Measurements from ENCODE around the gene ITGAL. TPM values are rescaled to one million over a fixed set of nuclear protein-coding genes. Genes with fewer than 3 reads are reported as not detected.

Gene ITGAL
- total RNA-seq, 2 experiments from 2014 or later: 274 to 285 TPM

GRCh38 chr16:30525844-30526136 lies 53.2 kb downstream of the ITGAL start:
- no peaks in the 10 kb centered on the region for H3K9me3 Mint-ChIP-seq
- intact Hi-C loops (cut with micrococcal nuclease): no loop called here
- H3K27ac Mint-ChIP-seq: peak overlapping the region; percentile 66
- peaks cover 27% of the 10 kb centered on the region for H3K4me1 Mint-ChIP-seq (ENCODE audit: low read depth)
- no peaks in the 10 kb centered on the region for H3K27me3 Mint-ChIP-seq
- no peak for TF ChIP-seq CTCF (IDR thresholded peaks at IDR 0.05)
- ChIA-PET CTCF (interaction anchor here (0.8 to 2.5 kb wide), 5 partner anchors 10 to 148 kb away, joined by 3 to 9 read pairs (median 6); partner anchors contain the start of gene DCTPP1), POLR2A (interaction anchor here (1.0 to 1.8 kb wide), 6 partner anchors 8 to 54 kb away, joined by 3 to 6 read pairs (median 4); partner anchors contain the start of genes ITGAL and ZNF747)
- no peak for DNase-seq
- H3K36me3 Mint-ChIP-seq (ENCODE audit: low read depth): peaks cover 7% of the 10 kb centered on the region
- ATAC-seq: no peak
- peak overlapping the region; percentile 71 for H3K4me3 Mint-ChIP-seq

GRCh38 chr16:30526137-30526822 lies 53.7 kb downstream of the ITGAL start, which contains the start of gene ZNF768:
Gene ZNF768, minus strand, starts transcription at chr16:30526566. Its CDS starts 153 bp downstream, at chr16:30526413.
- Mint-ChIP-seq H3K36me3 (ENCODE audit: low read depth) (peaks cover 10% of the 10 kb centered on the region), H3K27me3 (no peaks in the 10 kb centered on the region), H3K4me3 (peak within 1 kb of the TSS; percentile 74), H3K4me1 (ENCODE audit: low read depth) (peaks cover 32% of the 10 kb centered on the region), H3K27ac (peak within 1 kb of the TSS; percentile 67), H3K9me3 (no peaks in the 10 kb centered on the region)
- POLR2A ChIA-PET: interaction anchor here (1.0 to 1.8 kb wide), 8 partner anchors 8 to 54 kb away, joined by 3 to 6 read pairs (median 4); partner anchors contain the start of genes ITGAL, ZNF747 and ZNF764
- intact Hi-C loops (cut with micrococcal nuclease): no loop called here
- ATAC-seq: no peak
- no peak for DNase-seq
- TF ChIP-seq CTCF (IDR thresholded peaks at IDR 0.05): no peak
- CTCF ChIA-PET: interaction anchor here (0.8 to 4.4 kb wide), 6 partner anchors 9 to 148 kb away, joined by 3 to 20 read pairs (median 6); no protein-coding TSS in a partner anchor

GRCh38 chr16:30526823-30527634 lies 54.5 kb downstream of the ITGAL start:
- H3K27ac Mint-ChIP-seq: peak overlapping the region; percentile 67
- intact Hi-C loops (cut with micrococcal nuclease): no loop called here
- peak; percentile 92 for ATAC-seq
- no peaks in the 10 kb centered on the region for H3K9me3 Mint-ChIP-seq
- peaks cover 11% of the 10 kb centered on the region for H3K36me3 Mint-ChIP-seq (ENCODE audit: low read depth)
- H3K27me3 Mint-ChIP-seq: no peaks in the 10 kb centered on the region
- peak; percentile 98 for DNase-seq
- ChIA-PET CTCF (interaction anchor here (0.8 to 4.4 kb wide), 5 partner anchors 8 to 118 kb away, joined by 3 to 20 read pairs (median 4); partner anchors contain the start of gene DCTPP1), POLR2A (interaction anchor here (1.1 to 1.6 kb wide), 4 partner anchors 9 to 45 kb away, joined by 4 to 7 read pairs (median 5); partner anchors contain the start of genes ZNF688 and ZNF764)
- TF ChIP-seq CTCF (IDR thresholded peaks at IDR 0.05): no peak
- H3K4me1 Mint-ChIP-seq (ENCODE audit: low read depth): peaks cover 33% of the 10 kb centered on the region
- peak overlapping the region; percentile 74 for H3K4me3 Mint-ChIP-seq

GRCh38 chr16:30527635-30528178 lies 55.2 kb downstream of the ITGAL start:
- CTCF ChIA-PET: interaction anchor here (0.8 to 4.4 kb wide), 5 partner anchors 8 to 118 kb away, joined by 3 to 20 read pairs (median 4); partner anchors contain the start of gene DCTPP1
- H3K4me3 Mint-ChIP-seq: peak overlapping the region; percentile 74

More at GRCh38 chr16:30527635-30528178, 55.2 kb downstream of the ITGAL start:
- Mint-ChIP-seq H3K36me3 (ENCODE audit: low read depth) (peaks cover 7% of the 10 kb centered on the region), H3K4me1 (ENCODE audit: low read depth) (peaks cover 33% of the 10 kb centered on the region), H3K27me3 (no peaks in the 10 kb centered on the region), H3K9me3 (no peaks in the 10 kb centered on the region), H3K27ac (peak overlapping the region; percentile 63)
- DNase-seq (no peak), ATAC-seq (no peak)
- intact Hi-C loops (cut with micrococcal nuclease): no loop called here
- TF ChIP-seq CTCF (IDR thresholded peaks at IDR 0.05): no peak
- POLR2A ChIA-PET: interaction anchor here (1.1 to 1.3 kb wide), 3 partner anchors 8 to 44 kb away, joined by 5 to 7 read pairs (median 5); partner anchors contain the start of genes ZNF688 and ZNF764
